ENCODE measurements around the gene GVQW3.
"Not testable (repeated sequence)": the region's sequence is repeated elsewhere in the genome, so short reads cannot be mapped to it uniquely, and the experiment has no call there.

Gene GVQW3

DNA sequence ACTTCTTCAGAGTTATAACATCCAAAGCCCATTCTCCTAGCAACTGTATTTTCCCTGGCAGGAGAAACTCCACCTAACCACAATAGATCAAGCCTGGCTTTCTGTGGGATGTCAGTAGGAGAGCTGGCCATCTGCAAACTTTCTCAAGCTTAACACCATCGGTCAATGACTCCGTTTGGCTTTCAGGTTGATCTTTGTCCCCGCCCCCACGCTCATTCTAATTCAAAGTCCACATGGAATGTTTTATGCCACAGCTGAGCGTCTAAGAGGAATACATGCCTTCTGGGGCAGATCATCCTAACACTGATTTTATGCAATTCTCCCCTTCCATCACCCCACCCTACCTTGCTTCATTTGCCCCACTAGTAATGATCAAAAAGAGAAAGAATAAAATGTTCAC lies 4.8 kb downstream of the GVQW3 start:
- DNase-seq = no peak

DNA sequence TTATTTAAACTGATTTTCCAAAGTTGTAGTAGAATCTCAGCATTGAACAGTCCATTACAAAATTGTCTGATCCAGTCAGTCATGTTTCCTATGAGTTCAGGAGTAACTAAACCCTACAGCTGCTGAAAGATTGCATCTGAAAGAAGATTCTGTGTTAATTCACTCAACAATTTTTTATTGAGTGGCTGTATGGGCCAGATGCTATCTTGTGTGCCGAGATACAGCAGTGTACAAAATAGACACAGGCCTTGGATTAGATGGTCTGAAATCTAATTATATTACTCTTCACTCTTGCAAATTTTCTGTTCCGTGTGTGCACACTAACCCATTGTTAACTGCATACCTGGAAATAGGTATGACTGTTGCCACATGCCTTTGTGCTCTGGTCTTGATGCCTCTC lies 7.3 kb downstream of the GVQW3 start:
- no peak for DNase-seq

DNA sequence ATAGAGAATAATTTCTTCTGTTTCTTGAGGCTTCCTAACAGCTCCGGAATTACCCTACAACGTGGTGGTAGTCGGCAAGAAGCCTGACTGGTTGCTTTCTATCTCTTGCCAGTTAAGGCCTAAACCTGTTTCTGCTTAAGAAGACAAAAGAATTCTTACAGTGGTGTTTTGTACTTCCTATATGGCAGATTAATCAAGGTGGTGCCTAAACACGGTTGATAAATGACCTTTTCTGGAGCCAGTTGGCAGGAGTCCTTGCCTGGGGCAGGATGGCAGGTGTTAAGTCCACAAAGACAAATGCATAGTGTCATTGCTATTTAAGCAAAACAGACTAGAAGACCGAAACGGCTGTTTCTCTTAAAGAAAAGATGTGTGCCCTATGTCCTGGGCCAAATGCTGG lies 9.9 kb downstream of the GVQW3 start:
- no peak for DNase-seq

DNA sequence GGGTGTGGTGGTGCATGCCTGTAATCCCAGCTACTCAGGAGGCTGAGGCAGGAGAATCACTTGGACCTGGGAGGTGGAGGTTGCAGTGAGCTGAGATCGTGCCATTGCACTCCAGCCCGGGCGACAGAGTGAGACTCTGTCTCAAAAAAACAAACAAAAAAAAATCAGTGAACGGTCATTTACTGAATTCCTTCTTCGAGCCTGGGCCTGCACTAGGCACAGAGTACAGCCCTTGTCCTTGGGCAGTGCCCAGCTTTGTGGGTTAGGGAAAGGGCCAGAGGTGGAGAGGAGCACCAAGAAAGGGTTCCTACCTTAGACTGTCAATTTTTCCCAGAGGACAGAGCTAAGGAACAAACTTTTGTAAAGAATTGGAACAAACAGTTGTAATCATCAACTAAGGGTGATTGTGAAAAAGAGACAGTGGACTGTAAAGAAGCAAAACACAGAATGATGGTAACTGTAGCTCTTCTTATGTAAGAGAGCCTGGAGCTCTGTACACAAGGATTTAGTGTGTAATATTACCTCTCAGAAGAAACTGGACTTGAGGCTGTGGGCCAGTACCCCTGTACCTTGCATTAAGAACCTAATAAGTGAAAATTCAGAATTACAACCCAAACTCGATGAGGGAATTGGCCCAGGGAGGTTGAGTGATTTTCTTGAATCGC lies 10.8 kb downstream of the GVQW3 start:
- no peak for DNase-seq

DNA sequence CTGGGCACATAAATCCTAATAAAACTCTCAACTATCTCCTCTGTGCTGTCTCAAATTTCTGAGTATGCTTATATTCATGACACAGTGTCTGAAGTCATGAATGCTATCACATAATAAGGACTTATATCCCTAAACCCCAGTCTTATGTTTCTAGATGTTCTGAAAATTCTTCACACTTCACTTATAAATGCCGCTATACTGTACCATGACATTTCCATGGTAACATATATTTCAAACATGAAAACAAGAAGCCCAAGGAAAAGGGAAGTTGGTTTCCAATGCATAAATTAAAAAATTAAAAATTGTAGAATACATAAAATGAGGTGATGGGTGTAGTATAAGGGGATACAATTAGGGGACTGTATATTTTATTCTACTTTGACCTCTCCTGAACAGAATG lies 11.7 kb downstream of the GVQW3 start:
- no peak for DNase-seq

DNA sequence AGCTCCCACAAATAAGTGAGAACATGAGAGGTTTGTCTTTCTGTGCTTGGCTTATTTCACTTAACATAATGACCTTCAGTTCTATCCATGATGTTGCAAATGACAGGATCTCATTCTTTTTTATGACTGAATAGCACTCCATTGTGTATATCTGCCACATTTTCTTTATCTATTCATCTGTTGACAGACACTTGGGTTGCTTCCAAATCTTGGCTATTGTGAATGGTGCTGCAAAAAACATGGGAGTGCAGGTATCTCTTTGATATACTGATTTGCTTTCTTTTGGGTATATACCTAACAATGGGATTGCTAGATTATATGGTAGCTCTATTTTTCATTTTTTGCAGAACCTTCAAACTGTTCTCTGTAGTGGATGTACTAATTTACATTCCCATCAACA lies 13.3 kb downstream of the GVQW3 start:
- DNase-seq = no peak

DNA sequence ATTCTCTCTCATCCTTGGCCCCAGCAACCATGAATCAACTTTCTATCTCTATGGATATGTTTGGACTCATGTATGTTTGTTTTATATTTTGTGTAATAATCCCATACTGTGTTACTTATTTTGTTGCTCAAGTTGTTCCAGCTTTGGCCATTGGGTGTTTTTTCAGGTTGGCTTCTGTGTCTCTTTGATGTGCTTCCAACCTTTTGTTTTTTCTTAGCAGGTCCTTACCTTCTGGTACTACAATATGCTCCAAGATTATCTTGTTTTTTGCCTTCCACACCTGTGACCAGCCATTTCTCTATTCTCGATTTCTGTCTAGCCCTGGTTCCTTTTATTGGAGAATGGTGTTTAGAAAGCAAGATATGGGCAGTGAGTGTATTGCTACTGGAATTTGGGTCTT lies 14.2 kb downstream of the GVQW3 start:
- DNase-seq = no peak

DNA sequence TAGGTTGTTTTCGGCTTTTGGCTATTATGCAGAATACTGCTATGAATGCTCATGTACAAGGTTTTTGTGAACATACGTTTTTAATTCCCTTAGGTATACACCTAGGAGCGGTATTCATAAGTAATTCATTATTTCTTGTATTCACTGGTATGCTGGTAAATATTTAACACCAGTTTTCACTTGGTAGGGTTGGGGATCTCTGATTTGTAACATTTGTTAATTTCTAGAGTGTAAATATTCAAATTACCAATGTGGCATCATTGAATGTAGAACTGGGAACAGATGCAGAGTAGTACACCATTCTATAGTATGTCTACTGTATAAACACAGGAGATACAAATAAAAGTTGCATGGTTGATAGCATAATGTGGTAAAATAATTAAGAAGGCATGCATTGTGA lies 16.3 kb downstream of the GVQW3 start:
- DNase-seq = no peak

DNA sequence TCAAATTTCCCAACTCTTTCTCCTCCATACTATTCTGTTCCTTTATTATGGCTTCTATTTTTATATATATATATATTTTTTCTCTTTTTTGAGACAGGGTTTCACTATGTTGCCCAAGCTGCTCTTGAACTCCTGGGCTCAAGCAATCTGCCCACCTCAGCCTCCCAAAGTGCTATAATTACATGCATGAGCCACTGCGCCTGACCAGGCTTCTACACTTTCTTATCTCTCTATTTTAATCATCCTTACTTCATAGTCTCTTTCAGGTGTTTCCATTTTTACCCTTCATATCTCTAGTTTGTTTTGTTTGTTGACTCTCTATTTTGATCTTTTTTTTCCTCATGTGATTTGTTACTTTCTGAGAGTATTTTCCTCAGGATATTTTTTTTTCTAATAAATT lies 19.8 kb downstream of the GVQW3 start:
- no peak for DNase-seq

DNA sequence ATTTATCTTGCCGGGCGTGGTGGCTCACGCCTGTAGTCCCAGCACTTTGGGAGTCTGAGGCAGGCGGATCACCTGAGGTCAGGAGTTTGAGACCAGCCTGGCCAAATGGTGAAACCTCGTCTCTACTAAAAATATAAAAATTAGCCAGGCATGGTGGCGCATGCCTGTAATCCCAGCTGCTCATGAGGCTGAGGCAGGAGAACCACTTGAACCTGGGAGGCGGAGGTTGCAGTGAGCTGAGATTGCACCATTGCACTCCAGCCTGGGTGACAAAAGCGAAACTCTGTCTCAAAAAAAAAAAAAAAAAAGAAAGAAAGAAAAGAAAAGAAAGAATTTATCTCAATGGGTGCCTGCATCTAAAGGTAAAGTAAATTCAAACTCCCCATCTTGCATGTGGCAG lies 20.4 kb downstream of the GVQW3 start:
- DNase-seq = not testable (repeated sequence)

DNA sequence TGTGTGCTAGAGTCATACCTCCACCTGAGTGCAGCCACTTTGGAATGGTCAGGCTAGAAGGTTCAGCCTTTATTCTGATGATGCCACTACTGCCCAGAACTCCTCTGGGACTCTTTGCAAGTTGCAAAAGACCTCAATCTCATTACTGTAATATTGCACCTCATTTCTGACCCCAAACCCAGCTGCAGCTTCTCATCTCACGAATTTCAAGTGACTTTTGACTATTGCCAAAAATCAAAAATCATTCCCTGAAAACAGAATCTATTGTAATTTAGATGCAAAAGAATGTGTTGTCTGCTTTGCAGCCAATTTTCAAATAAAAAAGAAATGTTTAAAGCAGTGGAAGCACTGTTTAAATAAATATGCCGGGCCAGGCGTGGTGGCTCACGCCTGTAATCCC lies 25.2 kb downstream of the GVQW3 start:
- no peak for DNase-seq

DNA sequence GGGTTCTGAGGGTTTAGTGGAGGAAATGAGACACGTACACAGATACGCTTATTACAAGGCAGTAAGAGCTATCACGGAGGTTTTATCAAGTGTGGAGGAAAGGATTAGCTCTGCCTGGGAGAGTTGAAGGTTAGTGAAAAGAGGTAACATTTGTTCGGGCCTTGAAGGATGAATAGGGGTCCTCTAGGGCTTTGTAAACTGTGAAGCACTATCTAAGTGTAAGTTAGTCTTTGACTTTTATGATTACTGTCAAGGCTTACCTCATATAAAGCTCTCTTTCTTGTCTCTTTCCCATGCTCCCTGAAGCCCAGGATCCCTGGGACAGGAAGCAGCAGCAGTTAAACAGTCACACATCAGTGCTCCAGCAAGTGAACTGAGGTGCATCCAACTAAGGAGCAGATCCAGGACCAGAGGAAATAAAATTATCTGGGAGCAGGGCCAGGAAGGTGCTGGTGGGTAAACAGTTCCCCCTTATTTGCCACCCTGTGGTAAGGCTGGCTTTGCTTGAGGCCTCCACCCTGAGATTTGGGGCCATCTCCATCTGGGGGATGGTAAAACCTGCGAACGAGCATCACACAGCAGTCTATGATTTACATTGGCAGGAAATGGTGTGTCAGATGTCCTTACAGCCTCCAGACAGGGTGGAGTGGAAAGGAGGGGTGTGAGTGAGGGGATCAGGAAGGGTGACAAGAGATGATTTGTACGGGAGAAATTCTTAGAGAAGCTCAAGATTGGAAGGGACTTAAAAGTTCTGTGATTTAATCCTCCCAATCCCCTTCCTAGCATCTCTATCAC lies 27.2 kb downstream of the GVQW3 start:
- no peak for DNase-seq

DNA sequence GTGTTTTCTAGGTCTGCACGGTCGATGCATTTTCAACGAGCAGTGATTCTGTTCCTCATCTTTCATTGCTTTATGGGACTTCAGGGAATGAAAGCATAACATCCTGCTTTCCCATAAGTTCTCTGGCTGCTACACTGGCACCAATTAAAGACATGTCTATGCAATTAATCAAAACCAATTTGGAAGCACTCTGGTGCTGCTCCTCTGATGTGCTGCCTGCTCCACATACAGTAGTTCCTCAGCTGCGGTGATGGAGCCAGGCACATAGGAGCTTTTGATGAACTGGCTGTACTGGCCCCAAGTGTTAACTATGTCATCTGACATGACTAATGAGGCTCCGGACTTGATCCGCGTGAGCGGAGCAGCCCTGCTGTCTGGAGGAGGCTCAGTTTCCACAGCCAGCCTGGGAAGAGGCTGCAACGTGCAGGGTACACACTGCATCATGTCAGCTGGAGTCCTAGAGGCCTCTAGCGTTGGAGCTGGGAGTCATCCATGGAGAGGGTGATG lies 29.8 kb downstream of the GVQW3 start:
- no peak for DNase-seq

DNA sequence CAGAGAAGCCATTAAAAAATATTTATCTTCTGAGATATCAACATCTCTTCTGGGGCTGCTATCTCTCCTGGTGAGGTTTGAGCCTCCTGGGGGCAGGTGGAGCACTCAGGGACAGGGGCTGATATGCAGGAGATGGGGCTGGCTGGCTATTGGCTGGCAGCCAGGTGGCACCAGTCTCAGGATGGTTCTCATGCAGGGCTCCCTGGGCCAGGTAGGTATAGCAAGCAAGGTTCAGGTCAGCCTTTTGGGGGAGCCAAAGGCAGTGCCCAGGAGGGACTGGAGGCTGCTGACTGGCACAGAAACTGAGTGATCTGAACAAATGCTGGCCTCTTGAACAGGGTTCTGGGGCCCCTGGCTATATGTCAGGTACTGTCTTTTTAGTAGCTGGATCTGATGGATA lies 34.0 kb downstream of the GVQW3 start:
- DNase-seq = no peak

DNA sequence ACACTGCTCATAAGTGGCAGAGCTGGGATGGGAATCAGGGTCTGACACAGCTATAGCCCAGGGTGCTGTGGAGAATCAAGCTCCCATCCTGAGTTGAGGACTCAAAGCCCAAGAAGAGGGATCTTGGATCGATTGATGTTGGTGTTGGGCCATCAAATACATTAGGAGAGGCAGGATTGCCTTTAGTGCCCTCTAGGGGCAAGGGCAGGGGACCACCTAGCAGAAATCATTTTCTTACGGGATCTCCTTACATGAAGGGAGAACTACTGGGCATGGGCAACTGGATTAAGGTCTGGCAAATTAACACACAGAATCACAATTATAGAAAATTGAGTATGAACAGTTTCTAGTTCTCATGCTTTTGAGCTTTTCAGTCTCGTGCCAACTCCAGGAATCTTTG lies 38.8 kb downstream of the GVQW3 start:
- DNase-seq = no peak

DNA sequence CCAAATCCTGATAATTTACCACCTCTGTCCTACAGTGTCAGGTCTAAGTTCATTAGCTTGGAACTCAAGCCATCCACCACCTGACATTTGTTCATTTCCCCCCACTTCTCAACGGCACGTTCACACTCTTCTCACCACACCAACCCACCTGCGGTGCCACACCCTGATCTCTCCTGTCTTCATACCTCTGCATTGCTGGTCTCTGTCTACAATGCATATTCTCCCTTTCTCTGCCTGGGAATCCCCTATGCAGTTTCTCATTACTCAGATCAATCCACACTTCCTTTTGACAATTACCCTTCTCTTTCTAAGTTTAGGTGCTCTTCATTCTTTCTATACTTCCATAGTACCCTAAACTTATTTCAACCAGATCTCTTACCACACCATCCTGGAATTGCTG lies 43.3 kb downstream of the GVQW3 start:
- no peak for DNase-seq

DNA sequence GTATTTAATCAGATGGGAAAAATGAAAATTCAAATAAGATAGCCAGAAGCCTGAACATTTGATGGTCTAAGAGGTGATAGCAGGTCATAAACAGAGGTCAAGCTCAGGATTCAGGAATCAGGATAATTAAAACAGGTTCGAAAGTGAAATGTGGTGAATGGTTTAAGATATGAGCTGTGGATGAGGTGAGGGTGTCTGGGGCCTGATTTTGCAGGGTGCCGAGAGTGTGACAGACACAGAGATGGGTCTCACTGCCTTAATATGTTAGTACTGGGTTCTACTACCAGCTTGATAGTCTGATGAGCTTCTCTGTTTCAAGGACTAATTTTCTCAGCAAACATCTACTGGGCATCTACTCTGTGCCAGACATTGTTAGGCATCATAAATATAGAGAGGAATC lies 43.8 kb downstream of the GVQW3 start:
- no peak for DNase-seq

DNA sequence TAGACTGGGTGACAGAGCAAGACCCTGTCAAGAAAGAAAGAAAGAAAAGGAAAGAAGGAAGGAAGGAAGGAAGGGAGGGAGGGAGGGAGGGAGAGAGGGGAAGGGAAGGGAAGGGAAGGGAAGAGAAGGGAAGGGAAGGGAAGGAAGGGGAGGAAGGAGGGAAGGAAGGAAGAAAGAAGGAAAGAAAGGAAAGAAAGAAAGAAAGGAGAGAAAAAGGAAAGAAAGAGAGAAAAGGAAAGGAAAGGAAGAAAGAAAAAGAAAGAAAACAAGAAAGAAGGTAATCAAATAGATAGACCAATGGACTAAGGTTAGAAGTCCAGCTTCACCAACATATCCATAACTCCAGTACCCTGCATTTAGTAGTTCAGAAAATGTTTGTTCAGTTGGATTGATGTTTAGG lies 45.5 kb downstream of the GVQW3 start:
- DNase-seq = no peak

DNA sequence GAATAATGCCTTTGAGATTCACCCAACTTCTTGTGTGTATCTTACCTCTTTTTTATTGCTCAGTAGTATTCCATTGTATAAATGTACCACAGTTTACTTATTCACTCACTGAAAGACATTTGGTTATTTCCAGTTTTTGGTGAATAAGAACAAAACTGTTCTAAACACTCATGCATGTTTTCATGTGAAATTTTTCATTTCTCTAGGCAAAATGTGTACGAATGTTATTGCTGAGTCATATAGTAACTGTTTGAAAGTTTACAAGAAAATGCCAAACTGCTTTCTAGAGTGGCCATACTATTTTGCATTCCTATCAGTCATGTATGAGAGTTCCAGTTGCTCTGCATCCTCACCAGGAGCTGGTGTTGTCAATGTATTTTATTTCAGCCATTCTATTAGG lies 54.9 kb downstream of the GVQW3 start:
- DNase-seq = no peak

DNA sequence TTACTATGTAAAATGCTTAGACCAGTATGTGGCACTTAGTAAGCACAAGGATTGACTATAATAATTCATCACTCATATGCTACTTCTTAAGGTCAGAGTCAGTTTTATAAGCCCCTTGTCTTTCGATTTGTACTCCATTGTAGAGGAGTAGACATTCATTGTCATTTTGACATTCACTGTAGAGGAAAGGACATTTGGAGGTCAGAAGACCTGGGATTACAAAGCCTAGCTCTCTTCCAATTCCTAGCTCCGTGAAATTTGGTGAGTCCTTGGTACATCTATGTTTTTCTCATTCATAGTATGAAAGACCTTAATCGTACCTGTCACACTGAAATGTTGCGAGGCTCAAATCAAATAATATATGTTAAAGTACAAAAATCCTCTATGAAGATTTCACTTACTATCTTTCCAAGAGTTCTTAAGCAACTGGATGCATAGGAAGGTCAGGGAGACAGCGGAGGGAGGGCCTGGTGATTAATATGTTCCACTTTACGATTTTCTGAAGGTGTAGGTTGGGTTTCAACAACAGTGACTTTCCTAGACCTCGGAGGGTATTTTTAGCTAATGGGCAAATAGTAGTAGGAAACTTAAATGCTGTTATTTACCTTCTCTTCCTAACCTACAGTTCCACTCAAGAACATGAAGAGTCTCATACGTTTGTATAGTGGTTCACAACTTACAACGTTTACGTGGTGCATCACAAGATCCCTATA lies 62.3 kb downstream of the GVQW3 start:
- no peak for DNase-seq

DNA sequence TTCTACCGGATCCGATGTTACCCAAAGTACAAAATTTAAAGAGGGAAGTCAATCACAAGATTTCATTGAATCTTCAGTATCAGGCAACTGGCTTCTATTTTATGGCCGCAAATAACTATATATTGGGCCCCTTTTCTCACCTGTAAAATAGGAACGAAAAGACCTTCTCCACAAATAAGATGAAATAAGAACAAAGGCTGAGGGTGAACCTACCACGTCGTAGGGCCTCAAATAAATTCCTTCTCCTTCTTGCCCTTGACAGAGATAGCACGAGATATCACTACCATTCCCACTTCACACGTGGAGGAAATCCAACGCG lies 62.9 kb downstream of the GVQW3 start:
- no peak for DNase-seq

DNA sequence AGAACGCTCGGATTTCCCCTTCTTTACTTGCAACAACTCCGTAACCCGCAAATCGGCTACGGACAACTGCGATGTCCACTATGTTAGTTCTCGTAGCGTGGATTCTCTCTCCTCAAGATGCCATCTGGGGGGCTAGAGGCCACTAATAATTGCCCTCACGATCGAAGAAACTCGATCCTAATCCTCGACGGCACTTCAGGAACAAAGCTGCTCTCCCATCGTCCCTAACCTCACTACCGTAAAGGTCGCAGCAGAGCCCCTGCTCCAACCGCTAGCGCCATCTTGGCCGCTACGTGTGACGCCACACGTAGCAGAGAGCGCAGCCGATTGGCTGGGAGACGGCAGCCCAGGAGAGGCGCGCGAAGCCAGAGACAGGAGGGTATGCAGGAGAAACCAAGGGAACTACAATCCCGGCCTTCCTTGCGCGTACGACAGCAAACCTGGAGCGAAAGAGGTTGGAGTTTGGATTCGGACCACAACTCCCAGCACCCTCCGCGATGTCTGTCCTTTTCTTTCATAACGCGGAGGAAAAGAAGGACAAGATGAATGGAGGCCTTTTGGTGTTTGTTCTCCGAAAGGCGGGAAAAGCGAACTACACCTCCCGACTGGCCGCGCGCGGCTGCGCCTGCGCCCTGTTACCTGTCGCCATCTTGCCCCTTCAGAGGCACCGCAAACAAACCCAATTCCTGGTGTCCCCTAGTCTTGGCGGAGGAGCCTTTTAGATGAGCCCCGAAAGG lies 63.4 kb downstream of the GVQW3 start, which contains the start of gene EMSY:
EMSY (plus strand) TSS at position 635 of the 737 bp plus-strand sequence. CDS start 1,921 bp downstream, outside the sequence.
- DNase-seq = peak; percentile 88 to 100 (median 98)
